Measurements from ENCODE around the gene MAD2L1. TPM values are rescaled to one million over a fixed set of nuclear protein-coding genes. Genes with fewer than 3 reads are reported as not detected.

Gene MAD2L1
- total RNA-seq, 1 experiment from 2014 or later, result 43.7 TPM

DNA sequence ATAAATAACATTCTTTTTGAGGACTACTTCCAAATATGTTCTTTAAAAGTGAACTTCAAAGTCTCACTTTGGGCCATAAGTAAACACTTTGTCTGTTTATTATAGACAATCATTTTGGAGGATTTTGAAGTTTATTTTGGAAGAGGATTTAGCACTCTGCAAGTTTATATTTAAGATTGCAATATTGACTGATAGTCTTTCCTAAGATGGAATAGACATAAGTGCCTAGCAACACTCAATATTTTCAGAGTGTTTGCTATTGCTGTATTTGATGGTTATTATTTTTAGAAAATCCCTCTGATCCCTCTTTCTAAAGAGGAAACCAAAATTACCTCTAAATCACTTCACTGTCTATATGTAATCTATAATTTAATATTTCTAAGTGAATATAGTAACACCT lies 42.8 kb upstream of the MAD2L1 start:
- H3K27me3 ChIP-seq (ENCODE audit: control insufficient read depth, insufficient read depth, low read length), result no peaks in the 10 kb centered on the region
- ChIA-PET POLR2A (no interaction called here), CTCF (no interaction called here)
- DNase-seq (ENCODE audit: low read depth, low spot score) (no peak), ATAC-seq (no peak)
- in situ Hi-C loops (cut with HindIII; ENCODE audit: low pct_unique_long_range_greater_than_20kb, low sequenced_read_pairs), result no loop called here
- H3K4me3 ChIP-seq (ENCODE audit: low read depth in 2 of 2, low read length in 2 of 2), result no peak overlapping the region
- no peaks in the 10 kb centered on the region for H3K4me1 ChIP-seq (ENCODE audit: control insufficient read depth, insufficient read depth, low read length)
- TF ChIP-seq POLR2AphosphoS5 (IDR thresholded peaks at IDR 0.05; ENCODE audit: low read depth, low read length) (no peak), SIN3A (IDR thresholded peaks at IDR 0.05; ENCODE audit: borderline replicate concordance, insufficient read depth, low read depth, low read length) (no peak), TCF7L2 (IDR thresholded peaks at IDR 0.05; ENCODE audit: low read depth, low read length) (no peak)
- TF ChIP-seq, protein P1, sequence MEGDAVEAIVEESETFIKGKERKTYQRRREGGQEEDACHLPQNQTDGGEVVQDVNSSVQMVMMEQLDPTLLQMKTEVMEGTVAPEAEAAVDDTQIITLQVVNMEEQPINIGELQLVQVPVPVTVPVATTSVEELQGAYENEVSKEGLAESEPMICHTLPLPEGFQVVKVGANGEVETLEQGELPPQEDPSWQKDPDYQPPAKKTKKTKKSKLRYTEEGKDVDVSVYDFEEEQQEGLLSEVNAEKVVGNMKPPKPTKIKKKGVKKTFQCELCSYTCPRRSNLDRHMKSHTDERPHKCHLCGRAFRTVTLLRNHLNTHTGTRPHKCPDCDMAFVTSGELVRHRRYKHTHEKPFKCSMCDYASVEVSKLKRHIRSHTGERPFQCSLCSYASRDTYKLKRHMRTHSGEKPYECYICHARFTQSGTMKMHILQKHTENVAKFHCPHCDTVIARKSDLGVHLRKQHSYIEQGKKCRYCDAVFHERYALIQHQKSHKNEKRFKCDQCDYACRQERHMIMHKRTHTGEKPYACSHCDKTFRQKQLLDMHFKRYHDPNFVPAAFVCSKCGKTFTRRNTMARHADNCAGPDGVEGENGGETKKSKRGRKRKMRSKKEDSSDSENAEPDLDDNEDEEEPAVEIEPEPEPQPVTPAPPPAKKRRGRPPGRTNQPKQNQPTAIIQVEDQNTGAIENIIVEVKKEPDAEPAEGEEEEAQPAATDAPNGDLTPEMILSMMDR (IDR thresholded peaks at IDR 0.05), result no peak
- TF ChIP-seq, protein P2, sequence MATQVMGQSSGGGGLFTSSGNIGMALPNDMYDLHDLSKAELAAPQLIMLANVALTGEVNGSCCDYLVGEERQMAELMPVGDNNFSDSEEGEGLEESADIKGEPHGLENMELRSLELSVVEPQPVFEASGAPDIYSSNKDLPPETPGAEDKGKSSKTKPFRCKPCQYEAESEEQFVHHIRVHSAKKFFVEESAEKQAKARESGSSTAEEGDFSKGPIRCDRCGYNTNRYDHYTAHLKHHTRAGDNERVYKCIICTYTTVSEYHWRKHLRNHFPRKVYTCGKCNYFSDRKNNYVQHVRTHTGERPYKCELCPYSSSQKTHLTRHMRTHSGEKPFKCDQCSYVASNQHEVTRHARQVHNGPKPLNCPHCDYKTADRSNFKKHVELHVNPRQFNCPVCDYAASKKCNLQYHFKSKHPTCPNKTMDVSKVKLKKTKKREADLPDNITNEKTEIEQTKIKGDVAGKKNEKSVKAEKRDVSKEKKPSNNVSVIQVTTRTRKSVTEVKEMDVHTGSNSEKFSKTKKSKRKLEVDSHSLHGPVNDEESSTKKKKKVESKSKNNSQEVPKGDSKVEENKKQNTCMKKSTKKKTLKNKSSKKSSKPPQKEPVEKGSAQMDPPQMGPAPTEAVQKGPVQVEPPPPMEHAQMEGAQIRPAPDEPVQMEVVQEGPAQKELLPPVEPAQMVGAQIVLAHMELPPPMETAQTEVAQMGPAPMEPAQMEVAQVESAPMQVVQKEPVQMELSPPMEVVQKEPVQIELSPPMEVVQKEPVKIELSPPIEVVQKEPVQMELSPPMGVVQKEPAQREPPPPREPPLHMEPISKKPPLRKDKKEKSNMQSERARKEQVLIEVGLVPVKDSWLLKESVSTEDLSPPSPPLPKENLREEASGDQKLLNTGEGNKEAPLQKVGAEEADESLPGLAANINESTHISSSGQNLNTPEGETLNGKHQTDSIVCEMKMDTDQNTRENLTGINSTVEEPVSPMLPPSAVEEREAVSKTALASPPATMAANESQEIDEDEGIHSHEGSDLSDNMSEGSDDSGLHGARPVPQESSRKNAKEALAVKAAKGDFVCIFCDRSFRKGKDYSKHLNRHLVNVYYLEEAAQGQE (IDR thresholded peaks at IDR 0.05; ENCODE audit: insufficient read depth in 1 of 2, low read depth in 2 of 2, low read length in 1 of 2), result no peak
- no peak overlapping the region for H3K27ac ChIP-seq (ENCODE audit: low read length)
- intact Hi-C loops (cut with micrococcal nuclease; ENCODE audit: unreplicated experiment), result no loop called here
- H3K9me3 ChIP-seq (ENCODE audit: control insufficient read depth, insufficient read depth, low read depth, low read length), result no peaks in the 10 kb centered on the region
- H3K36me3 ChIP-seq (ENCODE audit: control insufficient read depth, insufficient read depth, low read length), result no peaks in the 10 kb centered on the region
- no TSS peak for BruUV-seq (replicated peaks)

DNA sequence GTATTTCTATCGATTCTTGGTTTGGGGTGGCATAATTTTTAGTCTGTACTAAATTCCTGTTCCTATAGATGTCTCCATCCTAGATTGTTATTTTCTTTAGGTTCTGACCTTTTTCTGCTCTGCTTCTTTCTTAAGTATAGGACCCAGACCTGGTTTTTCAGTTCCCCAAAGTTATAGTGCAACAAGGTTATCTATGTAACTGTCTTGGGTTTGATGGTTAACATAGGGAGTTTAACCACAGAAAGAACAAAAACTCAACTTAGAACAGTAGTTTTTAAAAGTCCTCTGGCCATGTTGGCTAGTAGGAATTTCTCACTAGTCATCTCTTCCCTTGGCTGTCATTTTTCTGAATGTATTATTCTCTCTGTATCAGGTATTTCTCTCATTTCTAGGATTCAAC lies 38.8 kb upstream of the MAD2L1 start:
- no peaks in the 10 kb centered on the region for H3K4me1 ChIP-seq (ENCODE audit: control insufficient read depth, insufficient read depth, low read length)
- no peak for DNase-seq (ENCODE audit: low read depth, low spot score)
- in situ Hi-C loops (cut with HindIII; ENCODE audit: low pct_unique_long_range_greater_than_20kb, low sequenced_read_pairs), result no loop called here
- H3K4me3 ChIP-seq (ENCODE audit: low read depth in 2 of 2, low read length in 2 of 2), result no peak overlapping the region
- intact Hi-C loops (cut with micrococcal nuclease; ENCODE audit: unreplicated experiment), result no loop called here
- TF ChIP-seq SIN3A (IDR thresholded peaks at IDR 0.05; ENCODE audit: borderline replicate concordance, insufficient read depth, low read depth, low read length), result no peak
- ATAC-seq, result no peak
- no peaks in the 10 kb centered on the region for H3K9me3 ChIP-seq (ENCODE audit: control insufficient read depth, insufficient read depth, low read depth, low read length)
- no peak overlapping the region for H3K27ac ChIP-seq (ENCODE audit: low read length)
- no TSS peak for BruUV-seq (replicated peaks)
- CTCF ChIA-PET, result no interaction called here
- POLR2A ChIA-PET, result no interaction called here
- H3K27me3 ChIP-seq (ENCODE audit: control insufficient read depth, insufficient read depth, low read length), result no peaks in the 10 kb centered on the region
- H3K36me3 ChIP-seq (ENCODE audit: control insufficient read depth, insufficient read depth, low read length), result no peaks in the 10 kb centered on the region

DNA sequence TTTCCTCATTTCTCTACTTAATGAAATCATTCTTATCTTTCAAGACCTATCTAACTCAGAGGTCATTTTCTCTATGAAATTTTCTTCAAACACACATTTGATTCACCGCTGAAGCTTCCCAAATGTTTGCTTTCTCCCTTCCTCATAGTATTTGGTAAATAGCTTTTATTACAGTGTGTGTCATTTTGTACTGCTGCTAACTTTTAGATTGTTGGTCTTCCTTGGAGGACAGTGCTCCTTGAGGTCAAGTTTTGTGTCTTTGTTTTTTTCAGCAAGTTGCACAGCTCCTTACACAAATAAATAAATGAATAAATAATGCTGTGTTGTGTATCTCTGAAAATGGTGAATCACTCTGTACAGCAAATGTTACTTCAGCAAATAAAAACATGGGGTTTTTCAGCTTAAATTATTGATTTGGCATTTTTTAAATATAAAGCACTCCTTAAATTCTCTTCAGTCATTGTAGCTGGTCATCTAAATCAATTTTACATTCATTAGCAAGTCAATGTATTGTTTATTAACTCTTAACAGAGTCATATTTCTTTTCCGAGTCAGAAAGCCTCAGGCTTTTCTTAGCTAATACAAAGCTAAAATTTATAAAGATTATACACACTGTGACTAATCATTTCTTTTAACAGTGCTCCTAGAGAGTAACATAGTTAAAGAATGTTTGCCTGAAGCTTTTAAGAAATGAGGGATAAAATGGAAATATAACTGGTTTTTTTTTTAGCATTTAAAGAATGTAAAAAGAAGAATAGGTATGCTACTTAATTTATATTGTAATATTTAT lies 30.1 kb upstream of the MAD2L1 start:
- ATAC-seq, result no peak
- CTCF ChIA-PET, result no interaction called here

More for the DNA sequence above, 30.1 kb upstream of the MAD2L1 start:
- no peak overlapping the region for H3K27ac ChIP-seq (ENCODE audit: low read length)
- BruUV-seq (replicated peaks), result no TSS peak
- no peaks in the 10 kb centered on the region for H3K4me1 ChIP-seq (ENCODE audit: control insufficient read depth, insufficient read depth, low read length)
- intact Hi-C loops (cut with micrococcal nuclease; ENCODE audit: unreplicated experiment), result no loop called here
- DNase-seq (ENCODE audit: low read depth, low spot score), result no peak
- no peaks in the 10 kb centered on the region for H3K9me3 ChIP-seq (ENCODE audit: control insufficient read depth, insufficient read depth, low read depth, low read length)
- H3K27me3 ChIP-seq (ENCODE audit: control insufficient read depth, insufficient read depth, low read length), result no peaks in the 10 kb centered on the region
- POLR2A ChIA-PET, result no interaction called here
- in situ Hi-C loops (cut with HindIII; ENCODE audit: low pct_unique_long_range_greater_than_20kb, low sequenced_read_pairs), result no loop called here
- H3K4me3 ChIP-seq (ENCODE audit: low read depth in 2 of 2, low read length in 2 of 2), result no peak overlapping the region
- TF ChIP-seq SIN3A (IDR thresholded peaks at IDR 0.05; ENCODE audit: borderline replicate concordance, insufficient read depth, low read depth, low read length) (no peak), POLR2AphosphoS5 (IDR thresholded peaks at IDR 0.05; ENCODE audit: low read depth, low read length) (no peak), TCF7L2 (IDR thresholded peaks at IDR 0.05; ENCODE audit: low read depth, low read length) (no peak)
- TF ChIP-seq, protein P2 (IDR thresholded peaks at IDR 0.05; ENCODE audit: insufficient read depth in 1 of 2, low read depth in 2 of 2, low read length in 1 of 2), result no peak
- TF ChIP-seq, protein P1 (IDR thresholded peaks at IDR 0.05), result no peak
- H3K36me3 ChIP-seq (ENCODE audit: control insufficient read depth, insufficient read depth, low read length), result no peaks in the 10 kb centered on the region

Data from Panc1 (cell line).